ENCODE results near the gene PNPLA3.

- TF ChIP-seq CHD1 (IDR thresholded peaks at IDR 0.05; ENCODE audit: low read depth, low read length) = no peak
- no peak for TF ChIP-seq POLR2A (IDR thresholded peaks at IDR 0.05; ENCODE audit: low read depth, low read length)
- TF ChIP-seq, protein P1, sequence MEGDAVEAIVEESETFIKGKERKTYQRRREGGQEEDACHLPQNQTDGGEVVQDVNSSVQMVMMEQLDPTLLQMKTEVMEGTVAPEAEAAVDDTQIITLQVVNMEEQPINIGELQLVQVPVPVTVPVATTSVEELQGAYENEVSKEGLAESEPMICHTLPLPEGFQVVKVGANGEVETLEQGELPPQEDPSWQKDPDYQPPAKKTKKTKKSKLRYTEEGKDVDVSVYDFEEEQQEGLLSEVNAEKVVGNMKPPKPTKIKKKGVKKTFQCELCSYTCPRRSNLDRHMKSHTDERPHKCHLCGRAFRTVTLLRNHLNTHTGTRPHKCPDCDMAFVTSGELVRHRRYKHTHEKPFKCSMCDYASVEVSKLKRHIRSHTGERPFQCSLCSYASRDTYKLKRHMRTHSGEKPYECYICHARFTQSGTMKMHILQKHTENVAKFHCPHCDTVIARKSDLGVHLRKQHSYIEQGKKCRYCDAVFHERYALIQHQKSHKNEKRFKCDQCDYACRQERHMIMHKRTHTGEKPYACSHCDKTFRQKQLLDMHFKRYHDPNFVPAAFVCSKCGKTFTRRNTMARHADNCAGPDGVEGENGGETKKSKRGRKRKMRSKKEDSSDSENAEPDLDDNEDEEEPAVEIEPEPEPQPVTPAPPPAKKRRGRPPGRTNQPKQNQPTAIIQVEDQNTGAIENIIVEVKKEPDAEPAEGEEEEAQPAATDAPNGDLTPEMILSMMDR (conservative IDR thresholded peaks at IDR 0.05; ENCODE audit: low read depth, low read length) = no peak
- TF ChIP-seq MAZ (IDR thresholded peaks at IDR 0.05; ENCODE audit: borderline replicate concordance, low read depth, low read length) = no peak
- no peak for TF ChIP-seq ELK1 (IDR thresholded peaks at IDR 0.05; ENCODE audit: borderline replicate concordance, low read depth, low read length)
- TF ChIP-seq MXI1 (IDR thresholded peaks at IDR 0.05; ENCODE audit: borderline replicate concordance, low read depth, low read length) = no peak
- TF ChIP-seq, protein P2, sequence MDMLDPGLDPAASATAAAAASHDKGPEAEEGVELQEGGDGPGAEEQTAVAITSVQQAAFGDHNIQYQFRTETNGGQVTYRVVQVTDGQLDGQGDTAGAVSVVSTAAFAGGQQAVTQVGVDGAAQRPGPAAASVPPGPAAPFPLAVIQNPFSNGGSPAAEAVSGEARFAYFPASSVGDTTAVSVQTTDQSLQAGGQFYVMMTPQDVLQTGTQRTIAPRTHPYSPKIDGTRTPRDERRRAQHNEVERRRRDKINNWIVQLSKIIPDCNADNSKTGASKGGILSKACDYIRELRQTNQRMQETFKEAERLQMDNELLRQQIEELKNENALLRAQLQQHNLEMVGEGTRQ (IDR thresholded peaks at IDR 0.05; ENCODE audit: low read depth, low read length) = no peak
- no peak for TF ChIP-seq RAD21 (IDR thresholded peaks at IDR 0.05; ENCODE audit: low read length)
- no peak for TF ChIP-seq NFE2L2 (IDR thresholded peaks at IDR 0.05; ENCODE audit: low read depth, low read length)
Observed at GRCh38 chr22:43883719-43884415, 39.7 kb upstream of the PNPLA3 start.
